ENCODE data around the gene ANXA5.

Gene ANXA5

GRCh38 chr4:121653214-121653613 is 43.6 kb downstream of the ANXA5 start:
- no peak for DNase-seq (ENCODE audit: extremely low read depth, low read depth)
- H3K4me3 ChIP-seq (replicated peaks; ENCODE audit: low read depth, low read length) = no peak overlapping the region
- TF ChIP-seq CTCF (IDR thresholded peaks at IDR 0.05; ENCODE audit: low read depth, low read length, missing control alignments) = no peak

- no peak for TF ChIP-seq CTCF (IDR thresholded peaks at IDR 0.05; ENCODE audit: low read depth, low read length, missing control alignments)
- H3K4me3 ChIP-seq (replicated peaks; ENCODE audit: low read depth, low read length) = no peak overlapping the region
- DNase-seq (ENCODE audit: extremely low read depth, low read depth) = no peak
Measured at GRCh38 chr4:121651597-121651996, 45.2 kb downstream of the ANXA5 start.

GRCh38 chr4:121650741-121651140 is 46.0 kb downstream of the ANXA5 start:
- DNase-seq (ENCODE audit: extremely low read depth, low read depth) = no peak
- no peak overlapping the region for H3K4me3 ChIP-seq (replicated peaks; ENCODE audit: low read depth, low read length)
- TF ChIP-seq CTCF (IDR thresholded peaks at IDR 0.05; ENCODE audit: low read depth, low read length, missing control alignments) = no peak

- no peak overlapping the region for H3K4me3 ChIP-seq (replicated peaks; ENCODE audit: low read depth, low read length)
- DNase-seq (ENCODE audit: extremely low read depth, low read depth) = no peak
- no peak for TF ChIP-seq CTCF (IDR thresholded peaks at IDR 0.05; ENCODE audit: low read depth, low read length, missing control alignments)
Measured at GRCh38 chr4:121648516-121648915, 48.3 kb downstream of the ANXA5 start.

- no peak for TF ChIP-seq CTCF (IDR thresholded peaks at IDR 0.05; ENCODE audit: low read depth, low read length, missing control alignments)
- no peak overlapping the region for H3K4me3 ChIP-seq (replicated peaks; ENCODE audit: low read depth, low read length)
- DNase-seq (ENCODE audit: extremely low read depth, low read depth) = no peak
Measured at GRCh38 chr4:121642876-121643585, 53.7 kb downstream of the ANXA5 start.

GRCh38 chr4:121642292-121642691 is 54.5 kb downstream of the ANXA5 start:
- DNase-seq (ENCODE audit: extremely low read depth, low read depth) = no peak
- H3K4me3 ChIP-seq (replicated peaks; ENCODE audit: low read depth, low read length) = no peak overlapping the region
- no peak for TF ChIP-seq CTCF (IDR thresholded peaks at IDR 0.05; ENCODE audit: low read depth, low read length, missing control alignments)

- no peak for TF ChIP-seq CTCF (IDR thresholded peaks at IDR 0.05; ENCODE audit: low read depth, low read length, missing control alignments)
- no peak overlapping the region for H3K4me3 ChIP-seq (replicated peaks; ENCODE audit: low read depth, low read length)
- DNase-seq (ENCODE audit: extremely low read depth, low read depth) = no peak
Measured at GRCh38 chr4:121633653-121634052, 63.1 kb downstream of the ANXA5 start.

Measured in HFF-Myc (cell line).